ENCODE measurements around the gene RASGRP1. TPM values are rescaled to one million over a fixed set of nuclear protein-coding genes. Genes with fewer than 3 reads are reported as not detected.

Gene RASGRP1
- total RNA-seq, 1 donor from 2014 or later: 2.3 TPM

DNA sequence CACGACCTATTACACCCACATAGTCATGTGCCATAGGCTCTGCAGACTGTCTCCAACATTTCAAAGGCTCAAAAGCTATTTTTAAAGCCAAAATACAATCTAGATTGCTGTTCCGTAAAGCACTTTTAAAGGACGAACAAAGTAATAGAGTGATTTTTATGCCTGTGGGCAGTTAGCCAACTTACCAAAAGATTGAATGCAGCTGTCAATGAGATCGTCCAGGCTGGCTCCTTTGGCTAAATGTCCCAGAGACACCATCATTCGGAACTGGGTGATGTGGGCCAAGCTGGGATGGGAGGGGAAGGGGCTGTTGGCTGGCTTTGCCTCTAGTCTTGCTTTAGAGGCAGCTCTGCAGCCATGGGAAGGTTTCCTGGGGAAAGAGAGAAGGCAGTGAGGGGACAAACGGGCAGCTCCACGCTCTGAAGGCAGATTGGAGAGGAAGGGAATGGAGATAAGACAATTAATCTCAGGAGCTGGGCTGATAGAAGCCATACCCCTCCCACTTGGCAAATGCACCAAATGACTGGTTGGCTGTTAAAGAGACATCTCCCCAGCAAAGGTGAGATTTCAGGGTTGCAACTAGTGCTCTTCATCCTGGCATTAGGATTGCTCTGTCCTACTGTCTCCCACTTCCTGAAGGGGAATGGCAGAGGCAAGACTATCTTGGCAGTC, 4.8 kb downstream of the RASGRP1 start:
- ATAC-seq (no peak), DNase-seq (no peak)
- peaks cover 16% of the 10 kb centered on the region for H3K27me3 ChIP-seq (ENCODE audit: low read depth)
- intact Hi-C loops (cut with DNase I): loop anchor here (10.0 kb wide), 1 partner anchor 125 kb away; no protein-coding TSS in a partner anchor
- H3K27ac ChIP-seq: no peak overlapping the region
- no peaks in the 10 kb centered on the region for H3K36me3 ChIP-seq
- H3K4me3 ChIP-seq: no peak overlapping the region
- H3K4me1 ChIP-seq: peaks cover 21% of the 10 kb centered on the region
- TF ChIP-seq, protein P1, sequence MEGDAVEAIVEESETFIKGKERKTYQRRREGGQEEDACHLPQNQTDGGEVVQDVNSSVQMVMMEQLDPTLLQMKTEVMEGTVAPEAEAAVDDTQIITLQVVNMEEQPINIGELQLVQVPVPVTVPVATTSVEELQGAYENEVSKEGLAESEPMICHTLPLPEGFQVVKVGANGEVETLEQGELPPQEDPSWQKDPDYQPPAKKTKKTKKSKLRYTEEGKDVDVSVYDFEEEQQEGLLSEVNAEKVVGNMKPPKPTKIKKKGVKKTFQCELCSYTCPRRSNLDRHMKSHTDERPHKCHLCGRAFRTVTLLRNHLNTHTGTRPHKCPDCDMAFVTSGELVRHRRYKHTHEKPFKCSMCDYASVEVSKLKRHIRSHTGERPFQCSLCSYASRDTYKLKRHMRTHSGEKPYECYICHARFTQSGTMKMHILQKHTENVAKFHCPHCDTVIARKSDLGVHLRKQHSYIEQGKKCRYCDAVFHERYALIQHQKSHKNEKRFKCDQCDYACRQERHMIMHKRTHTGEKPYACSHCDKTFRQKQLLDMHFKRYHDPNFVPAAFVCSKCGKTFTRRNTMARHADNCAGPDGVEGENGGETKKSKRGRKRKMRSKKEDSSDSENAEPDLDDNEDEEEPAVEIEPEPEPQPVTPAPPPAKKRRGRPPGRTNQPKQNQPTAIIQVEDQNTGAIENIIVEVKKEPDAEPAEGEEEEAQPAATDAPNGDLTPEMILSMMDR (IDR thresholded peaks at IDR 0.05): no peak
- no peaks in the 10 kb centered on the region for H3K9me3 ChIP-seq

DNA sequence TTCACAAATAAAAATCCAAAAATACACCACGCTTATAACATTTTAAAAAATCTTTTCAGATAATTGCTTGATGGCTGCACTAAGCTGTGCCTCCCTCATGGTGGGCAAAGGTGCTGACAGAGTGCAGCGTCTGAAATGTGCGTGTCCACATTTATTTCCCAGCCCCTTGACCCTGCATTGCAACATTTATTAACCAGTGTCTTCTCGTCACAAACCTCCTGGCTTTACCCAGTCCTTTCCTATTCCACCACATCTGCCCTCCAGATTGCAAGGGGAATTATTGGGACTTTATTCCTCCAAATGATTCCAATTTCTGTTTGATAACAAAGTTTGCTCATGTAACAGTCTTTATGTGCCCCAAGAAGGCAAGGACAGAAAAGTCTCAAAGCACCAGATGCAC, 5.5 kb downstream of the RASGRP1 start:
- no peaks in the 10 kb centered on the region for H3K36me3 ChIP-seq
- DNase-seq: no peak
- H3K4me3 ChIP-seq: no peak overlapping the region
- peaks cover 12% of the 10 kb centered on the region for H3K27me3 ChIP-seq (ENCODE audit: low read depth)
- no peak overlapping the region for H3K27ac ChIP-seq
- intact Hi-C loops (cut with DNase I): no loop called here
- peaks cover 18% of the 10 kb centered on the region for H3K4me1 ChIP-seq
- H3K9me3 ChIP-seq: no peaks in the 10 kb centered on the region
- TF ChIP-seq, protein P1 (IDR thresholded peaks at IDR 0.05): no peak
- no peak for ATAC-seq

- Histone ChIP-seq H3K27ac (no peak overlapping the region), H3K9me3 (no peaks in the 10 kb centered on the region), H3K36me3 (no peaks in the 10 kb centered on the region), H3K27me3 (ENCODE audit: low read depth) (peaks cover 6% of the 10 kb centered on the region), H3K4me1 (peaks cover 12% of the 10 kb centered on the region), H3K4me3 (no peak overlapping the region)
- TF ChIP-seq, protein P1 (IDR thresholded peaks at IDR 0.05): no peak
- DNase-seq (no peak), ATAC-seq (no peak)
- intact Hi-C loops (cut with DNase I): no loop called here
These were observed 6.1 kb downstream of the RASGRP1 start for GRCh38 chr15:38558372-38559059.

- Histone ChIP-seq H3K27ac (no peak overlapping the region), H3K36me3 (no peaks in the 10 kb centered on the region), H3K27me3 (ENCODE audit: low read depth) (peaks cover 3% of the 10 kb centered on the region), H3K9me3 (no peaks in the 10 kb centered on the region), H3K4me3 (no peak overlapping the region), H3K4me1 (peaks cover 12% of the 10 kb centered on the region)
- intact Hi-C loops (cut with DNase I): no loop called here
- TF ChIP-seq, protein P1 (IDR thresholded peaks at IDR 0.05): no peak
- DNase-seq (no peak), ATAC-seq (no peak)
These were observed 6.7 kb downstream of the RASGRP1 start for GRCh38 chr15:38557921-38558320.

GRCh38 chr15:38555686-38556334, 8.8 kb downstream of the RASGRP1 start:
- TF ChIP-seq, protein P1 (IDR thresholded peaks at IDR 0.05): no peak
- Histone ChIP-seq H3K4me1 (peaks cover 12% of the 10 kb centered on the region), H3K27me3 (ENCODE audit: low read depth) (no peaks in the 10 kb centered on the region), H3K36me3 (no peaks in the 10 kb centered on the region), H3K27ac (no peak overlapping the region), H3K9me3 (no peaks in the 10 kb centered on the region), H3K4me3 (no peak overlapping the region)
- DNase-seq (no peak), ATAC-seq (no peak)
- intact Hi-C loops (cut with DNase I): no loop called here

All from lower lobe of right lung (tissue), 2 donors.